Tibial nerve (tissue), 3 donors: Measurements from ENCODE around the gene GHITM.

Experiments used
- POLR2A ChIP-seq, 2 donors: fragments of 450-650 bp; IDR thresholded peaks; one replicate each; pipeline ENCODE4 v1.6.1; 2017; ENCODE audit warnings: antibody characterized with exemption in 2 of 2, mild to moderate bottlenecking in 2 of 2, moderate library complexity in 2 of 2
- TF ChIP-seq, protein P1 (sequence below), 5 experiments: fragments of 200-600 bp in 3 of 5; fragments of 450-650 bp in 2 of 5; sonication (generic) in 3 of 5; IDR thresholded peaks; one replicate each; pipeline ENCODE4 v1.5.1; 2016 to 2019; ENCODE audit warnings: antibody characterized with exemption in 5 of 5, mild to moderate bottlenecking in 3 of 5, moderate library complexity in 2 of 5

DNA sequence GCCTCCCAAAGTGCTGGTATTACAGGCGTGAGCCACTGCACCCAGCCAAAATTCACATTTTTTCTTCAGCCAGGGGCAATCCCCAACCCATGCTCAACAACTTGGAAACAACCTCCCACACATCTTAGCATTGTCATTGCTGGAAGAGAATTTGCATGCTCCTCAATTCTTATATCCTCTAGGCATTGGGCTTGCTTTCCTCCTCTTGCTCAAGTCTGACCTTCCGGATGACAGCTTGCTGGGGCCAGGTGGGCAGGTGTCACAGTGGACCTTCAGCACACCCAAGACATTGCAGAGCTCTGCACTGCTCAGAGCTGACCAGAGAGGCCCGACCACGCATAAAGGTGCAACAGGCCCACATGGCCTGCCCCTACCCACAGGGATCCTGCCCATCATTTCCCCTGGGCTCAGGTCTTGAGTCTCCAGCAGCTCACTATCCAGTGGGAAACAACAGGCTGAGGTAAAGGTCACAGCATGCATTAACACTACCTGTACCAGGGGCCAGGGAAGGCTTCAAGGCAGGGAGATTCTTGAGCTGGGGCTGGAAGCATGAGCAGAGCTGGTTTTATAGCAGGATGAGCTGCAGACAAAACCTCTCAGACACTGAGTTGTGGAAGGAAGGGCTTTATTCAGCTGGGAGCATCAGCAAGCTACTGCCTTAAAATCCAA, 27.4 kb downstream of the GHITM start:
- TF ChIP-seq, protein P1, sequence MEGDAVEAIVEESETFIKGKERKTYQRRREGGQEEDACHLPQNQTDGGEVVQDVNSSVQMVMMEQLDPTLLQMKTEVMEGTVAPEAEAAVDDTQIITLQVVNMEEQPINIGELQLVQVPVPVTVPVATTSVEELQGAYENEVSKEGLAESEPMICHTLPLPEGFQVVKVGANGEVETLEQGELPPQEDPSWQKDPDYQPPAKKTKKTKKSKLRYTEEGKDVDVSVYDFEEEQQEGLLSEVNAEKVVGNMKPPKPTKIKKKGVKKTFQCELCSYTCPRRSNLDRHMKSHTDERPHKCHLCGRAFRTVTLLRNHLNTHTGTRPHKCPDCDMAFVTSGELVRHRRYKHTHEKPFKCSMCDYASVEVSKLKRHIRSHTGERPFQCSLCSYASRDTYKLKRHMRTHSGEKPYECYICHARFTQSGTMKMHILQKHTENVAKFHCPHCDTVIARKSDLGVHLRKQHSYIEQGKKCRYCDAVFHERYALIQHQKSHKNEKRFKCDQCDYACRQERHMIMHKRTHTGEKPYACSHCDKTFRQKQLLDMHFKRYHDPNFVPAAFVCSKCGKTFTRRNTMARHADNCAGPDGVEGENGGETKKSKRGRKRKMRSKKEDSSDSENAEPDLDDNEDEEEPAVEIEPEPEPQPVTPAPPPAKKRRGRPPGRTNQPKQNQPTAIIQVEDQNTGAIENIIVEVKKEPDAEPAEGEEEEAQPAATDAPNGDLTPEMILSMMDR (IDR thresholded peaks at IDR 0.05), result no peak
- TF ChIP-seq POLR2A (IDR thresholded peaks at IDR 0.05), result no peak
